Hepatocyte (in vitro differentiated cells): ENCODE data around the gene NR3C2.

Source experiments
- EZH2 ChIP-seq: fragments of 200-600 bp; sonication (generic); IDR thresholded peaks from 2 replicates; pipeline ENCODE4 v1.6.1; 2016; ENCODE audit warnings: antibody characterized with exemption, mild to moderate bottlenecking, borderline replicate concordance
- TF ChIP-seq, protein P1 (sequence below): fragments of 200-600 bp; sonication (generic); IDR thresholded peaks from 2 replicates; pipeline ENCODE4 v1.5.1; 2016; ENCODE audit warnings: antibody characterized with exemption, mild to moderate bottlenecking; ENCODE audit not compliant: poor library complexity

DNA sequence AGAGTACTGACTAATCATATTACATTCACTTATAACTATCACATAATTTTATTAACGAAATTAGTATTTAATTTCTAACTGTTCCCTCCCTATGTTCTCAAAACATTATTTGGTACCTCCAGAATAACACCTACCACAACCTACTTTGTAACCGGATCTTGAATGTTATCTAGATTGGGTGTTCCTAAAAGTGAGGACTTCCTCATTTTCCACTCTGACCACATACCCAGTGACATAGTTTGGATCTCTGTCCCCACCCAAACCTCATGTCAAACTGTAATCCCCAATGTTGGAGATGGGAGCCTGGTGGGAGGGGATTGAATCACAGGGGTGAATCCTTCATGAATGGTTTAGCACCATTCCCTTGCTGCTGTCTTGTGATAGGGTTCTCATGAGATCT is 21.8 kb downstream of the NR3C2 start:
- TF ChIP-seq, protein P1, sequence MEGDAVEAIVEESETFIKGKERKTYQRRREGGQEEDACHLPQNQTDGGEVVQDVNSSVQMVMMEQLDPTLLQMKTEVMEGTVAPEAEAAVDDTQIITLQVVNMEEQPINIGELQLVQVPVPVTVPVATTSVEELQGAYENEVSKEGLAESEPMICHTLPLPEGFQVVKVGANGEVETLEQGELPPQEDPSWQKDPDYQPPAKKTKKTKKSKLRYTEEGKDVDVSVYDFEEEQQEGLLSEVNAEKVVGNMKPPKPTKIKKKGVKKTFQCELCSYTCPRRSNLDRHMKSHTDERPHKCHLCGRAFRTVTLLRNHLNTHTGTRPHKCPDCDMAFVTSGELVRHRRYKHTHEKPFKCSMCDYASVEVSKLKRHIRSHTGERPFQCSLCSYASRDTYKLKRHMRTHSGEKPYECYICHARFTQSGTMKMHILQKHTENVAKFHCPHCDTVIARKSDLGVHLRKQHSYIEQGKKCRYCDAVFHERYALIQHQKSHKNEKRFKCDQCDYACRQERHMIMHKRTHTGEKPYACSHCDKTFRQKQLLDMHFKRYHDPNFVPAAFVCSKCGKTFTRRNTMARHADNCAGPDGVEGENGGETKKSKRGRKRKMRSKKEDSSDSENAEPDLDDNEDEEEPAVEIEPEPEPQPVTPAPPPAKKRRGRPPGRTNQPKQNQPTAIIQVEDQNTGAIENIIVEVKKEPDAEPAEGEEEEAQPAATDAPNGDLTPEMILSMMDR, result no peak
- no peak for TF ChIP-seq EZH2
